HepG2 (cell line): ENCODE results near the gene PXMP4. TPM values are rescaled to one million over a fixed set of nuclear protein-coding genes. Genes with fewer than 3 reads are reported as not detected.
A peak's percentile ranks its signal among the peaks of the same experiment; 100 is the strongest.

Experiments
- CCAR2 ChIP-seq: fragments of 200-400 bp; formaldehyde crosslinking; optimal IDR thresholded peaks from 2 replicates; pipeline ENCODE3; 2018; ENCODE audit warnings: low read depth, mild to moderate bottlenecking, low read length, moderate library complexity
- CEBPG ChIP-seq: IDR thresholded peaks from 2 replicates; pipeline ENCODE4 v1.6.1; 2016
- CREB1 ChIP-seq, 2 experiments: fragments of 450-650 bp in 1 of 2; IDR thresholded peaks; 2 replicates each; pipeline ENCODE4 v1.6.1; 2016 to 2017; ENCODE audit warnings: control low read depth in 1 of 2, mild to moderate bottlenecking in 1 of 2, missing compliant biosample characterization in 1 of 2, missing genetic modification characterization in 1 of 2
- DPF2 ChIP-seq: sonication (generic); formaldehyde crosslinking; IDR thresholded peaks from 2 replicates; pipeline ENCODE4 v1.4.0; 2020; ENCODE audit warnings: mild to moderate bottlenecking, low read depth, missing genetic modification reagents, borderline replicate concordance
- GLMP ChIP-seq: sonication (generic); formaldehyde crosslinking; IDR thresholded peaks from 2 replicates; pipeline ENCODE4 v1.9.0; 2021; ENCODE audit warnings: missing genetic modification reagents, mild to moderate bottlenecking, borderline replicate concordance
- KDM4B ChIP-seq: sonication (generic); formaldehyde crosslinking; IDR thresholded peaks from 2 replicates; pipeline ENCODE4 v1.4.0; 2020; ENCODE audit warnings: missing genetic modification reagents
- NR2F2 ChIP-seq: IDR thresholded peaks from 2 replicates; pipeline ENCODE4 v1.6.1; 2012; ENCODE audit warnings: low read depth, inconsistent platforms, borderline replicate concordance
- PAF1 ChIP-seq: IDR thresholded peaks from 2 replicates; pipeline ENCODE4 v1.6.1; 2016; ENCODE audit warnings: missing genetic modification reagents, missing compliant biosample characterization
- PITX1 ChIP-seq: sonication (generic); formaldehyde crosslinking; IDR thresholded peaks from 2 replicates; pipeline ENCODE4 v1.5.1; 2020; ENCODE audit warnings: mild to moderate bottlenecking, missing genetic modification reagents
- REST ChIP-seq, 2 experiments: IDR thresholded peaks; 2 replicates each; pipeline ENCODE4 v1.6.1; 2011 to 2012; ENCODE audit warnings: low read length in 2 of 2, borderline replicate concordance in 1 of 2, low read depth in 1 of 2, mild to moderate bottlenecking in 1 of 2, moderate library complexity in 1 of 2
- SAP130 ChIP-seq: IDR thresholded peaks from 2 replicates; pipeline ENCODE4 v1.6.1; 2016; ENCODE audit warnings: low read depth
- SMYD3 ChIP-seq: sonication (generic); formaldehyde crosslinking; IDR thresholded peaks from 2 replicates; pipeline ENCODE4 v1.8.1; 2023; ENCODE audit warnings: mild to moderate bottlenecking, missing genetic modification reagents
- SP140L ChIP-seq: sonication (generic); formaldehyde crosslinking; IDR thresholded peaks from 2 replicates; pipeline ENCODE4 v1.4.0; 2020; ENCODE audit warnings: missing genetic modification reagents, borderline replicate concordance
- SP5 ChIP-seq: IDR thresholded peaks from 2 replicates; pipeline ENCODE4 v1.6.1; 2016; ENCODE audit warnings: low read depth, borderline replicate concordance
- SYNCRIP ChIP-seq: fragments of 200-400 bp; formaldehyde crosslinking; IDR thresholded peaks from 2 replicates; pipeline ENCODE4 v1.6.1; 2018; ENCODE audit warnings: mild to moderate bottlenecking, low read depth, low read length; ENCODE audit not compliant: insufficient read depth
- TEAD3 ChIP-seq: optimal IDR thresholded peaks from 2 replicates; pipeline ENCODE3; 2016; ENCODE audit warnings: borderline replicate concordance
- XRCC5 ChIP-seq: fragments of 200-400 bp; formaldehyde crosslinking; optimal IDR thresholded peaks from 2 replicates; pipeline ENCODE3; 2017; ENCODE audit warnings: mild to moderate bottlenecking, low read length
- ZBTB7B ChIP-seq: sonication (generic); formaldehyde crosslinking; IDR thresholded peaks from 2 replicates; pipeline ENCODE4 v1.4.0; 2020; ENCODE audit warnings: missing genetic modification reagents
- ZNF33A ChIP-seq: sonication (generic); formaldehyde crosslinking; IDR thresholded peaks from 2 replicates; pipeline ENCODE4 v1.5.1; 2020; ENCODE audit warnings: missing genetic modification reagents, mild to moderate bottlenecking, moderate library complexity, borderline replicate concordance
- ZNF496 ChIP-seq: sonication (generic); formaldehyde crosslinking; IDR thresholded peaks from 2 replicates; pipeline ENCODE4 v1.8.1; 2023; ENCODE audit warnings: mild to moderate bottlenecking, moderate library complexity, missing genetic modification reagents; ENCODE audit not compliant: insufficient replicate concordance
- ZNF563 ChIP-seq: sonication (generic); formaldehyde crosslinking; IDR thresholded peaks from 2 replicates; pipeline ENCODE4 v1.8.0; 2022; ENCODE audit warnings: mild to moderate bottlenecking, moderate library complexity, missing genetic modification reagents
- ZNF670 ChIP-seq: sonication (generic); formaldehyde crosslinking; IDR thresholded peaks from 2 replicates; pipeline ENCODE4 v1.8.0; 2022; ENCODE audit warnings: mild to moderate bottlenecking, missing genetic modification reagents, borderline replicate concordance
- polyA plus RNA-seq, 8 experiments: library from polyadenylated mRNA; depleted of rRNA in 3 of 8; stranded (reverse) in 7 of 8; unstranded in 1 of 8; fragments of >200 nt; fragmentation: Illumina TruSeq in 4 of 8; extraction: Trizol in 4 of 8; gene quantifications; 2 replicates each; pipeline versions ENCODE4 v1.2.1 to v1.2.3, GENCODE V29; 2011 to 2016; ENCODE audit warnings: low read depth in 4 of 8, missing spikeins in 1 of 8, mixed read lengths in 1 of 8; ENCODE audit not compliant: insufficient read depth in 1 of 8
- total RNA-seq, 5 experiments: library from RNA; depleted of rRNA; stranded (reverse); fragments of >200 nt; fragmentation: Illumina TruSeq; extraction: Trizol; gene quantifications; 2 replicates each; pipeline ENCODE4 v1.2.3, GENCODE V29; 2016; ENCODE audit warnings: low read depth in 1 of 5
- TF ChIP-seq, protein P1 (sequence below): sonication (generic); formaldehyde crosslinking; IDR thresholded peaks from 2 replicates; pipeline ENCODE4 v1.8.0; 2022; ENCODE audit warnings: mild to moderate bottlenecking, missing genetic modification reagents, borderline replicate concordance

PXMP4 gene
- total and polyA plus RNA-seq, 2 of the 13 experiments (the other 11 are each of a cell fraction or from before 2014, with no cell fraction given) = not detected

- TF ChIP-seq, protein P1, sequence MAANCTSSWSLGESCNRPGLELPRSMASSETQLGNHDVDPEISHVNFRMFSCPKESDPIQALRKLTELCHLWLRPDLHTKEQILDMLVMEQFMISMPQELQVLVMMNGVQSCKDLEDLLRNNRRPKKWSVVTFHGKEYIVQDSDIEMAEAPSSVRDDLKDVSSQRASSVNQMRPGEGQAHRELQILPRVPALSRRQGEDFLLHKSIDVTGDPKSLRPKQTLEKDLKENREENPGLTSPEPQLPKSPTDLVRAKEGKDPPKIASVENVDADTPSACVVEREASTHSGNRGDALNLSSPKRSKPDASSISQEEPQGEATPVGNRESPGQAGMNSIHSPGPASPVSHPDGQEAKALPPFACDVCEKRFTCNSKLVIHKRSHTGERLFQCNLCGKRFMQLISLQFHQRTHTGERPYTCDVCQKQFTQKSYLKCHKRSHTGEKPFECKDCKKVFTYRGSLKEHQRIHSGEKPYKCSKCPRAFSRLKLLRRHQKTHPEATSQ (CRISPR knock-in tag) = no peak
- no peak for TF ChIP-seq ZNF563
- peak; percentile 62; the same call in 1 of the 2 replicates for TF ChIP-seq ZNF670 (CRISPR knock-in tag)
- TF ChIP-seq ZNF496 (CRISPR knock-in tag) = no peak
- TF ChIP-seq ZNF33A (CRISPR knock-in tag) = no peak
- TF ChIP-seq SMYD3 (CRISPR knock-in tag) = no peak
- no peak for TF ChIP-seq CCAR2
- peak; percentile 58; the same call in 1 of the 2 replicates for TF ChIP-seq PITX1
- TF ChIP-seq TEAD3 (CRISPR knock-in tag) = peak; percentile 99
- 0 out of 2 replicates have a peak, but pooled peaks have one; percentile 42 for TF ChIP-seq SP140L (CRISPR knock-in tag)
- TF ChIP-seq SP5 (CRISPR knock-in tag) = peak; percentile 35; the same call in 1 of the 2 replicates
- TF ChIP-seq NR2F2 = peak; percentile 63; the same call in 1 of the 2 replicates
- no peak for TF ChIP-seq SYNCRIP
- no peak for TF ChIP-seq GLMP (CRISPR knock-in tag)
- TF ChIP-seq PAF1 = no peak
- peak; percentile 90 for TF ChIP-seq SAP130 (CRISPR knock-in tag)
- no peak for TF ChIP-seq KDM4B (CRISPR knock-in tag)
- no peak for TF ChIP-seq REST (IDR thresholded peaks at IDR 0.05; ENCODE audit: borderline replicate concordance in 1 of 2, low read depth in 1 of 2, low read length in 2 of 2)
- peak; percentile 54; the same call in 1 of the 2 replicates for TF ChIP-seq DPF2 (CRISPR knock-in tag)
- TF ChIP-seq CEBPG (CRISPR knock-in tag) = peak; percentile 89
- TF ChIP-seq XRCC5 = peak; percentile 66
- no peak for TF ChIP-seq CREB1 (IDR thresholded peaks at IDR 0.05)
- TF ChIP-seq CREB1 (CRISPR knock-in tag; IDR thresholded peaks at IDR 0.05) = peak; percentile 66; the same call in 1 of the 2 replicates
- no peak for TF ChIP-seq ZBTB7B (CRISPR knock-in tag)
Observed at GRCh38 chr20:33733654-33734576, 13.8 kb upstream of the PXMP4 start (continued).
